Panc1 (cell line): ENCODE results near the gene TPSG1. TPM values are rescaled to one million over a fixed set of nuclear protein-coding genes. Genes with fewer than 3 reads are reported as not detected.
"Not testable (repeated sequence)": the region's sequence is repeated elsewhere in the genome, so short reads cannot be mapped to it uniquely, and the experiment has no call there.

Experiments used
- ATAC-seq: fragments of 200-7000 bp; cut with Tn5 transposase; 2 replicates; pipeline ENCODE4 v1.9.1; 2020; ENCODE audit warnings: mild to moderate bottlenecking, moderate library complexity
- BruUV-seq: library from RNA; stranded (reverse); fragments of 400-500 nt; replicated peaks from 2 replicates; lab custom pipeline; 2021; lab: Mats Ljungman, UMichigan
- CTCF ChIA-PET: fragments of 300-600 bp; sonication (Branson Sonifier 250); formaldehyde crosslinking; loops from one replicate; lab custom pipeline; 2022; ENCODE audit warnings: antibody characterized with exemption; lab: Charles Lee
- POLR2A ChIA-PET: fragments of 300-600 bp; sonication (Branson Sonifier 250); formaldehyde crosslinking; loops from one replicate; lab custom pipeline; 2022; ENCODE audit warnings: antibody characterized with exemption; lab: Charles Lee
- DNase-seq: peaks from one replicate; pipeline ENCODE4 v3.0.0-alpha.2; 2010; ENCODE audit warnings: low read depth, low spot score
- H3K27ac ChIP-seq: 2 replicates; pipeline ENCODE4 v1.5.1; 2011; ENCODE audit warnings: mild to moderate bottlenecking, low read length, inconsistent platforms
- H3K27me3 ChIP-seq: fragments of 200-500 bp; sonication (Bioruptor generic); 2 replicates; pipeline ENCODE4 v1.6.0; 2014; ENCODE audit warnings: low read length, inconsistent platforms; ENCODE audit not compliant: control insufficient read depth, insufficient read depth
- H3K36me3 ChIP-seq: fragments of 200-500 bp; sonication (Bioruptor generic); 2 replicates; pipeline ENCODE4 v1.5.1; 2014; ENCODE audit warnings: inconsistent platforms, mild to moderate bottlenecking, low read length, moderate library complexity; ENCODE audit not compliant: control insufficient read depth, insufficient read depth
- H3K4me1 ChIP-seq: 2 replicates; pipeline ENCODE4 v1.5.1; 2011; ENCODE audit warnings: inconsistent platforms, mild to moderate bottlenecking, low read length, moderate library complexity; ENCODE audit not compliant: control insufficient read depth, insufficient read depth
- H3K4me3 ChIP-seq, 2 experiments: 2 replicates each; pipeline ENCODE4 v1.5.1; 2011 to 2012; ENCODE audit warnings: low read depth in 2 of 2, low read length in 2 of 2, mild to moderate bottlenecking in 2 of 2, inconsistent platforms in 1 of 2, moderate library complexity in 1 of 2
- H3K9me3 ChIP-seq: fragments of 200-500 bp; sonication (Bioruptor generic); 2 replicates; pipeline ENCODE4 v1.5.1; 2014; ENCODE audit warnings: low read depth, mild to moderate bottlenecking, inconsistent platforms, low read length, moderate library complexity; ENCODE audit not compliant: control insufficient read depth, insufficient read depth
- in situ Hi-C: cut with HindIII; loops from 2 replicates; pipeline ENCODE4 v1.10.0; 2016; ENCODE audit warnings: low sequenced_read_pairs, low pct_unique_long_range_greater_than_20kb
- intact Hi-C: fragments of 100-400 bp; cut with micrococcal nuclease; formaldehyde crosslinking; loops from one replicate; pipeline ENCODE4 v1.10.0; 2022; ENCODE audit not compliant: unreplicated experiment
- total RNA-seq: library from RNA; stranded (reverse); gene quantifications from one replicate; pipeline ENCODE4 v1.2.1, GENCODE V29; 2021; ENCODE audit not compliant: unreplicated experiment

Gene TPSG1
- total RNA-seq, 1 experiment from 2014 or later = 4.6 TPM

GRCh38 chr16:1231301-1231700, 6.2 kb upstream of the TPSG1 start:
- POLR2A ChIA-PET, H3K9me3 ChIP-seq, H3K36me3 ChIP-seq, DNase-seq, BruUV-seq, CTCF ChIA-PET, H3K4me3 ChIP-seq, H3K27ac ChIP-seq, intact Hi-C loops, ATAC-seq, H3K27me3 ChIP-seq, H3K4me1 ChIP-seq, in situ Hi-C loops: not testable (repeated sequence)

- in situ Hi-C loops, CTCF ChIA-PET: not testable (repeated sequence)
Observed at GRCh38 chr16:1230471-1231212, 5.6 kb upstream of the TPSG1 start.

GRCh38 chr16:1230084-1230470, 5.0 kb upstream of the TPSG1 start, which contains the start of gene TPSB2:
TPSB2 (minus strand) TSS chr16:1230184; CDS start chr16:1229951, 233 bp downstream.
- H3K27ac ChIP-seq, intact Hi-C loops, POLR2A ChIA-PET, H3K4me3 ChIP-seq, H3K27me3 ChIP-seq, in situ Hi-C loops, H3K4me1 ChIP-seq, BruUV-seq, H3K36me3 ChIP-seq, CTCF ChIA-PET, DNase-seq, H3K9me3 ChIP-seq, ATAC-seq: not testable (repeated sequence)

More at GRCh38 chr16:1230471-1231212, 5.6 kb upstream of the TPSG1 start:
- H3K4me1 ChIP-seq, H3K9me3 ChIP-seq, intact Hi-C loops, POLR2A ChIA-PET, BruUV-seq, DNase-seq, ATAC-seq, H3K27ac ChIP-seq, H3K36me3 ChIP-seq, H3K4me3 ChIP-seq, H3K27me3 ChIP-seq: not testable (repeated sequence)

- peaks cover 12% of the 10 kb centered on the region for H3K4me1 ChIP-seq
- CTCF ChIA-PET, POLR2A ChIA-PET, DNase-seq, BruUV-seq, in situ Hi-C loops, H3K27me3 ChIP-seq, ATAC-seq, H3K27ac ChIP-seq, intact Hi-C loops, H3K4me3 ChIP-seq, H3K9me3 ChIP-seq, H3K36me3 ChIP-seq: not testable (repeated sequence)
Observed at GRCh38 chr16:1229476-1229875, 4.4 kb upstream of the TPSG1 start.

- CTCF ChIA-PET, intact Hi-C loops, POLR2A ChIA-PET, DNase-seq, H3K27me3 ChIP-seq, H3K36me3 ChIP-seq, ATAC-seq, BruUV-seq, in situ Hi-C loops, H3K4me3 ChIP-seq, H3K9me3 ChIP-seq, H3K27ac ChIP-seq: not testable (repeated sequence)
- peaks cover 12% of the 10 kb centered on the region for H3K4me1 ChIP-seq
Observed at GRCh38 chr16:1228227-1228626, 3.2 kb upstream of the TPSG1 start.

- DNase-seq, ATAC-seq, BruUV-seq, H3K27ac ChIP-seq, H3K4me3 ChIP-seq, CTCF ChIA-PET, POLR2A ChIA-PET, intact Hi-C loops, H3K9me3 ChIP-seq, in situ Hi-C loops, H3K36me3 ChIP-seq, H3K27me3 ChIP-seq: not testable (repeated sequence)
- peaks cover 12% of the 10 kb centered on the region for H3K4me1 ChIP-seq
Observed at GRCh38 chr16:1226692-1227091, 1.6 kb upstream of the TPSG1 start.
